MM.1S (cell line): ENCODE data around the gene TCEANC2.
"Not testable (repeated sequence)": the region's sequence is repeated elsewhere in the genome, so short reads cannot be mapped to it uniquely, and the experiment has no call there.

Experiments
- EZH2 ChIP-seq: fragments of 300-600 bp; sonication (generic); optimal IDR thresholded peaks from 2 replicates; pipeline ENCODE3; 2017; ENCODE audit warnings: low read depth, mild to moderate bottlenecking, antibody characterized with exemption, low read length, mixed read lengths
- EZH2phosphoT487 ChIP-seq: fragments of 300-600 bp; sonication (generic); IDR thresholded peaks from 2 replicates; pipeline ENCODE4 v1.6.1; 2018; ENCODE audit warnings: antibody characterized with exemption, low read length
- TF ChIP-seq, protein P1 (sequence below): fragments of 300-600 bp; sonication (generic); IDR thresholded peaks from 2 replicates; pipeline ENCODE4 v1.5.1; 2016; ENCODE audit warnings: antibody characterized with exemption, low read length, mixed read lengths

DNA sequence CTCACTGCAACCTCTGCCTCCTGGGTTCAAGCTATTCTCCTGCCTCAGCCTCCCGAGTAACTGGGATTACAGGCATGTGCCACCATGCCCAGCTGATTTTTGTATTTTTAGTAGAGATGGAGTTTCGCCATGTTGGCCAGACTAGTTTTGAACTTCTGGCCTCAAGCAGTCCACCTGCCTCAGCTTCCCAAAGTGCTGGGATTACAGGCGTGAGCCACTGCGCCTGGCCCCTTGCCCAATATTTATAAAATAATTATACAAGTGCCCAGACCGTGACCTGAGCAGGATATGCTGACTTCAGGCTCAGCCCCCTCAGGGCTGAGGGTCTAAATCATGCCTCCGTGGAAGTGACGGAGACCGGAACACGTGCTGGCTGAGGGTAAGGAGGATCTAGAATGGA, 51.2 kb downstream of the TCEANC2 start:
- TF ChIP-seq EZH2phosphoT487, EZH2: not testable (repeated sequence)
- TF ChIP-seq, protein P1, sequence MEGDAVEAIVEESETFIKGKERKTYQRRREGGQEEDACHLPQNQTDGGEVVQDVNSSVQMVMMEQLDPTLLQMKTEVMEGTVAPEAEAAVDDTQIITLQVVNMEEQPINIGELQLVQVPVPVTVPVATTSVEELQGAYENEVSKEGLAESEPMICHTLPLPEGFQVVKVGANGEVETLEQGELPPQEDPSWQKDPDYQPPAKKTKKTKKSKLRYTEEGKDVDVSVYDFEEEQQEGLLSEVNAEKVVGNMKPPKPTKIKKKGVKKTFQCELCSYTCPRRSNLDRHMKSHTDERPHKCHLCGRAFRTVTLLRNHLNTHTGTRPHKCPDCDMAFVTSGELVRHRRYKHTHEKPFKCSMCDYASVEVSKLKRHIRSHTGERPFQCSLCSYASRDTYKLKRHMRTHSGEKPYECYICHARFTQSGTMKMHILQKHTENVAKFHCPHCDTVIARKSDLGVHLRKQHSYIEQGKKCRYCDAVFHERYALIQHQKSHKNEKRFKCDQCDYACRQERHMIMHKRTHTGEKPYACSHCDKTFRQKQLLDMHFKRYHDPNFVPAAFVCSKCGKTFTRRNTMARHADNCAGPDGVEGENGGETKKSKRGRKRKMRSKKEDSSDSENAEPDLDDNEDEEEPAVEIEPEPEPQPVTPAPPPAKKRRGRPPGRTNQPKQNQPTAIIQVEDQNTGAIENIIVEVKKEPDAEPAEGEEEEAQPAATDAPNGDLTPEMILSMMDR: not testable (repeated sequence)
